HEK293 (cell line): ENCODE results near the gene TESK2.

Source experiments
- EGR2 ChIP-seq: fragments of 450-650 bp; formaldehyde crosslinking; IDR thresholded peaks from 2 replicates; pipeline ENCODE4 v1.5.1; 2016; ENCODE audit warnings: low read depth, missing biosample characterization, missing genetic modification characterization
- OVOL3 ChIP-seq: fragments of 450-650 bp; formaldehyde crosslinking; IDR thresholded peaks from 2 replicates; pipeline ENCODE4 v1.5.1; 2016; ENCODE audit warnings: missing biosample characterization, missing genetic modification characterization
- PRDM1 ChIP-seq: fragments of 450-650 bp; formaldehyde crosslinking; IDR thresholded peaks from 2 replicates; pipeline ENCODE4; 2016; ENCODE audit warnings: missing biosample characterization, missing genetic modification characterization
- REPIN1 ChIP-seq: fragments of 450-650 bp; formaldehyde crosslinking; IDR thresholded peaks from 2 replicates; pipeline ENCODE4 v1.5.1; 2017; ENCODE audit warnings: missing biosample characterization, missing genetic modification characterization, low read depth
- SP3 ChIP-seq: fragments of 450-650 bp; formaldehyde crosslinking; IDR thresholded peaks from 2 replicates; pipeline ENCODE4 v1.5.1; 2016; ENCODE audit warnings: missing biosample characterization, missing genetic modification characterization
- TCF7L2 ChIP-seq: IDR thresholded peaks from 2 replicates; pipeline ENCODE4 v1.6.1; 2011; ENCODE audit warnings: low read depth, mild to moderate bottlenecking, inconsistent platforms, low read length, moderate library complexity, borderline replicate concordance
- WT1 ChIP-seq: fragments of 450-650 bp; formaldehyde crosslinking; IDR thresholded peaks from 2 replicates; pipeline ENCODE4 v1.5.1; 2016; ENCODE audit warnings: missing biosample characterization, missing genetic modification characterization
- YY2 ChIP-seq: fragments of 450-650 bp; formaldehyde crosslinking; IDR thresholded peaks from 2 replicates; pipeline ENCODE4 v1.5.1; 2016; ENCODE audit warnings: missing biosample characterization, missing genetic modification characterization
- ZBTB17 ChIP-seq: fragments of 450-650 bp; formaldehyde crosslinking; IDR thresholded peaks from 2 replicates; pipeline ENCODE4 v1.5.1; 2016; ENCODE audit warnings: missing biosample characterization, missing genetic modification characterization
- ZFP41 ChIP-seq: fragments of 450-650 bp; formaldehyde crosslinking; IDR thresholded peaks from 2 replicates; pipeline ENCODE4 v1.5.1; 2016; ENCODE audit warnings: missing biosample characterization, missing genetic modification characterization, borderline replicate concordance
- ZIC2 ChIP-seq: fragments of 450-650 bp; formaldehyde crosslinking; IDR thresholded peaks from 2 replicates; pipeline ENCODE4 v1.5.1; 2016; ENCODE audit warnings: missing biosample characterization, missing genetic modification characterization
- ZNF19 ChIP-seq: fragments of 450-650 bp; formaldehyde crosslinking; IDR thresholded peaks from 2 replicates; pipeline ENCODE4; 2016; ENCODE audit warnings: missing biosample characterization, missing genetic modification characterization, low read depth
- ZNF223 ChIP-seq: fragments of 450-650 bp; formaldehyde crosslinking; IDR thresholded peaks from 2 replicates; pipeline ENCODE4 v1.5.1; 2016; ENCODE audit warnings: missing biosample characterization, missing genetic modification characterization
- ZNF239 ChIP-seq: fragments of 450-650 bp; formaldehyde crosslinking; IDR thresholded peaks from 2 replicates; pipeline ENCODE4 v1.5.1; 2016; ENCODE audit warnings: missing biosample characterization, missing genetic modification characterization
- ZNF248 ChIP-seq: fragments of 450-650 bp; formaldehyde crosslinking; IDR thresholded peaks from 2 replicates; pipeline ENCODE4 v1.5.1; 2017; ENCODE audit warnings: missing biosample characterization, missing genetic modification characterization
- ZNF335 ChIP-seq: fragments of 450-650 bp; formaldehyde crosslinking; conservative IDR thresholded peaks from 2 replicates; pipeline ENCODE4 v1.5.1; 2016; ENCODE audit warnings: missing biosample characterization, missing genetic modification characterization
- ZNF37A ChIP-seq: fragments of 450-650 bp; IDR thresholded peaks from 2 replicates; pipeline ENCODE4 v1.5.1; 2018; ENCODE audit warnings: missing biosample characterization, missing genetic modification characterization
- ZNF555 ChIP-seq: fragments of 450-650 bp; formaldehyde crosslinking; conservative IDR thresholded peaks from 2 replicates; pipeline ENCODE4 v1.5.1; 2017; ENCODE audit warnings: missing biosample characterization, mild to moderate bottlenecking, missing genetic modification characterization, inconsistent platforms
- ZNF596 ChIP-seq: fragments of 450-650 bp; IDR thresholded peaks from 2 replicates; pipeline ENCODE4 v1.5.0; 2018; ENCODE audit warnings: missing biosample characterization, mild to moderate bottlenecking, missing genetic modification characterization, moderate library complexity
- ZNF677 ChIP-seq: fragments of 450-650 bp; IDR thresholded peaks from 2 replicates; pipeline ENCODE4 v1.5.0; 2018; ENCODE audit warnings: missing biosample characterization, mild to moderate bottlenecking, missing genetic modification characterization, moderate library complexity
- ZNF768 ChIP-seq: fragments of 450-650 bp; formaldehyde crosslinking; IDR thresholded peaks from 2 replicates; pipeline ENCODE4 v1.5.1; 2018; ENCODE audit warnings: missing biosample characterization, mild to moderate bottlenecking, missing genetic modification characterization
- TF ChIP-seq, protein P1 (sequence below): fragments of 450-650 bp; formaldehyde crosslinking; IDR thresholded peaks from 2 replicates; pipeline ENCODE4 v1.5.1; 2017; ENCODE audit warnings: missing biosample characterization, missing genetic modification characterization
- TF ChIP-seq, protein P2 (sequence below): fragments of 450-650 bp; formaldehyde crosslinking; IDR thresholded peaks from 2 replicates; pipeline ENCODE4 v1.5.1; 2017; ENCODE audit warnings: missing biosample characterization, missing genetic modification characterization
- TF ChIP-seq, protein P3 (sequence below): fragments of 450-650 bp; formaldehyde crosslinking; conservative IDR thresholded peaks from 2 replicates; pipeline ENCODE4 v1.5.1; 2016; ENCODE audit warnings: low read depth, missing biosample characterization, missing genetic modification characterization
- TF ChIP-seq, protein P4 (sequence below): fragments of 450-650 bp; formaldehyde crosslinking; optimal IDR thresholded peaks from 2 replicates; pipeline ENCODE3; 2016; ENCODE audit warnings: missing biosample characterization, mild to moderate bottlenecking, missing genetic modification characterization
- TF ChIP-seq, protein P5 (sequence below): fragments of 450-650 bp; formaldehyde crosslinking; IDR thresholded peaks from 2 replicates; pipeline ENCODE4 v1.5.1; 2016; ENCODE audit warnings: missing biosample characterization, missing genetic modification characterization
- TF ChIP-seq, protein P6 (sequence below): fragments of 450-650 bp; formaldehyde crosslinking; IDR thresholded peaks from 2 replicates; pipeline ENCODE4 v1.5.1; 2016; ENCODE audit warnings: missing biosample characterization, missing genetic modification characterization

TESK2 gene

DNA sequence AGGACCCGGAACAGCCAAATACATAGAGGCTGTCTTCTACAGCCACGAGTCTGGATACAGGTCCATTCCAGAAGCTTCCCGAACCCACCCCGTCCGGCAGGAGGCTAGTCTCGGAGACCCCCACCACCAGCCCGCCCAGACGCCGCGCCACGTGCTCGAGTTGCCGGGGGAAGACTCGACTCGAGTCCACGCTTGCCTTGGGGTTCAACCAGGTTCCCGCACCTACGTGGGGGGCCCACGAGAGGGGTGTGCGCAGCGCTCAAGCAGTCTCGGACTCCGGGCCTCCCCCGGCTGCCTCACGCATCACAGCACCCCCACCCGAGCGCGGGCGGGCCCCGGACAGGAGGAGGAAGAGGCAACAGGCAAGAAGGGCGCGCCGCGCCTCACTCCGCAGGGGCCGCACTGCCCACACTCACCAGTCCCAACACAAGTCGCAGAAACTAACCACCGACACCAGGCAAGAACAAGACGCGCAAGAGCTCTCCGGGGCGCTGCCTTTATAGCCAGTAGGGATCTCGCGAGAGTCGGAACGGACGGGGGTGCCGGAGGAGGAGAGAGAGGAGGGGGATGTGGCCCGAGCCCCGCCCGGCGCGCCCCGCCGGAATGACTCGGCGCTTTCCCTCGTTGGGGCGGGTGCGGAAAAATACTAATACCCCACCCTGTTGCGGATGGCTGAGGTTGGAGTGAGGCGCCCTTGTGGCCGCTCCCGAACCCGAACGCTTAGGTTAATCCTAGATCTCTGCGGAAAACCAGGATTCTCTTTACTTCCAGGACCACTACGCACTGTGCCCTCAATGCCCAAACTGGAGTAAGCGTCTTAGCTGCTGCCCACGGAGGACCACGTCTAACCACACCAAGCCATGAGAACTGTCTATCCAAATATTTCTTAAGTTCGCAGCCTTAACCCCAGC, 30.7 kb upstream of the TESK2 start, which contains the start of gene PRDX1 (continued):
- peak; percentile 86 for TF ChIP-seq ZNF335
- TF ChIP-seq, protein P1, sequence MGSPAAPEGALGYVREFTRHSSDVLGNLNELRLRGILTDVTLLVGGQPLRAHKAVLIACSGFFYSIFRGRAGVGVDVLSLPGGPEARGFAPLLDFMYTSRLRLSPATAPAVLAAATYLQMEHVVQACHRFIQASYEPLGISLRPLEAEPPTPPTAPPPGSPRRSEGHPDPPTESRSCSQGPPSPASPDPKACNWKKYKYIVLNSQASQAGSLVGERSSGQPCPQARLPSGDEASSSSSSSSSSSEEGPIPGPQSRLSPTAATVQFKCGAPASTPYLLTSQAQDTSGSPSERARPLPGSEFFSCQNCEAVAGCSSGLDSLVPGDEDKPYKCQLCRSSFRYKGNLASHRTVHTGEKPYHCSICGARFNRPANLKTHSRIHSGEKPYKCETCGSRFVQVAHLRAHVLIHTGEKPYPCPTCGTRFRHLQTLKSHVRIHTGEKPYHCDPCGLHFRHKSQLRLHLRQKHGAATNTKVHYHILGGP (tag by site-specific recombination), result no peak
- TF ChIP-seq ZBTB17 (tag by site-specific recombination), result peak; percentile 91
- peak; percentile 67 for TF ChIP-seq YY2
- TF ChIP-seq ZNF596, result no peak
- TF ChIP-seq TCF7L2, result no peak
- TF ChIP-seq, protein P2, sequence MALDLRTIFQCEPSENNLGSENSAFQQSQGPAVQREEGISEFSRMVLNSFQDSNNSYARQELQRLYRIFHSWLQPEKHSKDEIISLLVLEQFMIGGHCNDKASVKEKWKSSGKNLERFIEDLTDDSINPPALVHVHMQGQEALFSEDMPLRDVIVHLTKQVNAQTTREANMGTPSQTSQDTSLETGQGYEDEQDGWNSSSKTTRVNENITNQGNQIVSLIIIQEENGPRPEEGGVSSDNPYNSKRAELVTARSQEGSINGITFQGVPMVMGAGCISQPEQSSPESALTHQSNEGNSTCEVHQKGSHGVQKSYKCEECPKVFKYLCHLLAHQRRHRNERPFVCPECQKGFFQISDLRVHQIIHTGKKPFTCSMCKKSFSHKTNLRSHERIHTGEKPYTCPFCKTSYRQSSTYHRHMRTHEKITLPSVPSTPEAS, result no peak; the same call in none of the 2 replicates
- TF ChIP-seq ZNF37A, result no peak; the same call in 1 of the 2 replicates
- TF ChIP-seq, protein P3, sequence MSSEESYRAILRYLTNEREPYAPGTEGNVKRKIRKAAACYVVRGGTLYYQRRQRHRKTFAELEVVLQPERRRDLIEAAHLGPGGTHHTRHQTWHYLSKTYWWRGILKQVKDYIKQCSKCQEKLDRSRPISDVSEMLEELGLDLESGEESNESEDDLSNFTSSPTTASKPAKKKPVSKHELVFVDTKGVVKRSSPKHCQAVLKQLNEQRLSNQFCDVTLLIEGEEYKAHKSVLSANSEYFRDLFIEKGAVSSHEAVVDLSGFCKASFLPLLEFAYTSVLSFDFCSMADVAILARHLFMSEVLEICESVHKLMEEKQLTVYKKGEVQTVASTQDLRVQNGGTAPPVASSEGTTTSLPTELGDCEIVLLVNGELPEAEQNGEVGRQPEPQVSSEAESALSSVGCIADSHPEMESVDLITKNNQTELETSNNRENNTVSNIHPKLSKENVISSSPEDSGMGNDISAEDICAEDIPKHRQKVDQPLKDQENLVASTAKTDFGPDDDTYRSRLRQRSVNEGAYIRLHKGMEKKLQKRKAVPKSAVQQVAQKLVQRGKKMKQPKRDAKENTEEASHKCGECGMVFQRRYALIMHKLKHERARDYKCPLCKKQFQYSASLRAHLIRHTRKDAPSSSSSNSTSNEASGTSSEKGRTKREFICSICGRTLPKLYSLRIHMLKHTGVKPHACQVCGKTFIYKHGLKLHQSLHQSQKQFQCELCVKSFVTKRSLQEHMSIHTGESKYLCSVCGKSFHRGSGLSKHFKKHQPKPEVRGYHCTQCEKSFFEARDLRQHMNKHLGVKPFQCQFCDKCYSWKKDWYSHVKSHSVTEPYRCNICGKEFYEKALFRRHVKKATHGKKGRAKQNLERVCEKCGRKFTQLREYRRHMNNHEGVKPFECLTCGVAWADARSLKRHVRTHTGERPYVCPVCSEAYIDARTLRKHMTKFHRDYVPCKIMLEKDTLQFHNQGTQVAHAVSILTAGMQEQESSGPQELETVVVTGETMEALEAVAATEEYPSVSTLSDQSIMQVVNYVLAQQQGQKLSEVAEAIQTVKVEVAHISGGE (tag by site-specific recombination), result no peak; the same call in none of the 2 replicates
- no peak for TF ChIP-seq ZNF19 (tag by site-specific recombination)
- TF ChIP-seq, protein P4, sequence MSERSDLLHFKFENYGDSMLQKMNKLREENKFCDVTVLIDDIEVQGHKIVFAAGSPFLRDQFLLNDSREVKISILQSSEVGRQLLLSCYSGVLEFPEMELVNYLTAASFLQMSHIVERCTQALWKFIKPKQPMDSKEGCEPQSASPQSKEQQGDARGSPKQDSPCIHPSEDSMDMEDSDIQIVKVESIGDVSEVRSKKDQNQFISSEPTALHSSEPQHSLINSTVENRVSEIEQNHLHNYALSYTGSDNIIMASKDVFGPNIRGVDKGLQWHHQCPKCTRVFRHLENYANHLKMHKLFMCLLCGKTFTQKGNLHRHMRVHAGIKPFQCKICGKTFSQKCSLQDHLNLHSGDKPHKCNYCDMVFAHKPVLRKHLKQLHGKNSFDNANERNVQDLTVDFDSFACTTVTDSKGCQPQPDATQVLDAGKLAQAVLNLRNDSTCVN (tag by site-specific recombination), result peak; percentile 85
- peak; percentile 95 for TF ChIP-seq SP3
- 0 out of 2 replicates have a peak, but pooled peaks have one; percentile 66 for TF ChIP-seq ZNF239 (tag by site-specific recombination)
- TF ChIP-seq, protein P5, sequence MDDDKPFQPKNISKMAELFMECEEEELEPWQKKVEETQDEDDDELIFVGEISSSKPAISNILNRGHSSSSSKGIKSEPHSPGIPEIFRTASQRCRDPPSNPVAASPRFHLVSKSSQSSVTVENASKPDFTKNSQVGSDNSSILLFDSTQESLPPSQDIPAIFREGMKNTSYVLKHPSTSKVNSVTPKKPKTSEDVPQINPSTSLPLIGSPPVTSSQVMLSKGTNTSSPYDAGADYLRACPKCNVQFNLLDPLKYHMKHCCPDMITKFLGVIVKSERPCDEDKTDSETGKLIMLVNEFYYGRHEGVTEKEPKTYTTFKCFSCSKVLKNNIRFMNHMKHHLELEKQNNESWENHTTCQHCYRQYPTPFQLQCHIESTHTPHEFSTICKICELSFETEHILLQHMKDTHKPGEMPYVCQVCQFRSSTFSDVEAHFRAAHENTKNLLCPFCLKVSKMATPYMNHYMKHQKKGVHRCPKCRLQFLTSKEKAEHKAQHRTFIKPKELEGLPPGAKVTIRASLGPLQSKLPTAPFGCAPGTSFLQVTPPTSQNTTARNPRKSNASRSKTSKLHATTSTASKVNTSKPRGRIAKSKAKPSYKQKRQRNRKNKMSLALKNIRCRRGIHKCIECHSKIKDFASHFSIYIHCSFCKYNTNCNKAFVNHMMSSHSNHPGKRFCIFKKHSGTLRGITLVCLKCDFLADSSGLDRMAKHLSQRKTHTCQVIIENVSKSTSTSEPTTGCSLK, result no peak
- TF ChIP-seq OVOL3 (tag by site-specific recombination), result peak; percentile 40; the same call in 1 of the 2 replicates
- TF ChIP-seq ZNF555, result no peak
- TF ChIP-seq ZNF223 (tag by site-specific recombination), result no peak
- no peak for TF ChIP-seq ZNF768 (tag by site-specific recombination)
- TF ChIP-seq WT1 (tag by site-specific recombination), result peak; percentile 74
- TF ChIP-seq ZNF677, result no peak
- TF ChIP-seq, protein P6, sequence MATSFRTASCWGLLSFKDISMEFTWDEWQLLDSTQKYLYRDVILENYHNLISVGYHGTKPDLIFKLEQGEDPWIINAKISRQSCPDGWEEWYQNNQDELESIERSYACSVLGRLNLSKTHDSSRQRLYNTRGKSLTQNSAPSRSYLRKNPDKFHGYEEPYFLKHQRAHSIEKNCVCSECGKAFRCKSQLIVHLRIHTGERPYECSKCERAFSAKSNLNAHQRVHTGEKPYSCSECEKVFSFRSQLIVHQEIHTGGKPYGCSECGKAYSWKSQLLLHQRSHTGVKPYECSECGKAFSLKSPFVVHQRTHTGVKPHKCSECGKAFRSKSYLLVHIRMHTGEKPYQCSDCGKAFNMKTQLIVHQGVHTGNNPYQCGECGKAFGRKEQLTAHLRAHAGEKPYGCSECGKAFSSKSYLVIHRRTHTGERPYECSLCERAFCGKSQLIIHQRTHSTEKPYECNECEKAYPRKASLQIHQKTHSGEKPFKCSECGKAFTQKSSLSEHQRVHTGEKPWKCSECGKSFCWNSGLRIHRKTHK (tag by site-specific recombination), result no peak
- 0 out of 2 replicates have a peak, but pooled peaks have one; percentile 27 for TF ChIP-seq REPIN1 (tag by site-specific recombination)
- TF ChIP-seq PRDM1 (tag by site-specific recombination), result no peak
- TF ChIP-seq ZNF248 (tag by site-specific recombination), result no peak
- peak; percentile 82 for TF ChIP-seq ZIC2 (tag by site-specific recombination)
- TF ChIP-seq EGR2 (tag by site-specific recombination), result peak; percentile 92
- TF ChIP-seq ZFP41 (tag by site-specific recombination), result peak; percentile 87; the same call in 1 of the 2 replicates
